Lung (tissue), 12 donors: ENCODE results near the gene MAPKAPK2. TPM values are rescaled to one million over a fixed set of nuclear protein-coding genes. Genes with fewer than 3 reads are reported as not detected.

Experiments
- ATAC-seq: fragments of 200-7000 bp; cut with Tn5 transposase; one replicate; pipeline ENCODE4 v1.9.1; 2020; ENCODE audit warnings: moderate number of reproducible peaks; ENCODE audit not compliant: insufficient read depth, low FRiP score
- DNase-seq, 3 donors: peaks; one replicate each; pipeline ENCODE4 v3.0.0-alpha.2; 2013 to 2017
- H3K27ac ChIP-seq, 2 donors: one replicate each; pipeline ENCODE4 v1.5.1; 2013; ENCODE audit warnings: mild to moderate bottlenecking in 2 of 2, moderate library complexity in 2 of 2, control low read depth in 1 of 2, inconsistent platforms in 1 of 2, low read depth in 1 of 2, low read length in 1 of 2
- H3K27me3 ChIP-seq, 3 donors: one replicate each; pipeline ENCODE4 v1.5.1; 2013; ENCODE audit warnings: low read length in 2 of 3; ENCODE audit not compliant: control insufficient read depth in 3 of 3, insufficient read depth in 3 of 3
- H3K36me3 ChIP-seq, 4 donors: one replicate each; pipeline ENCODE4 v1.5.1; 2013; ENCODE audit warnings: low read length in 4 of 4, mild to moderate bottlenecking in 1 of 4, moderate library complexity in 1 of 4; ENCODE audit not compliant: control insufficient read depth in 4 of 4, insufficient read depth in 4 of 4
- H3K4me1 ChIP-seq, 5 donors: one replicate each; pipeline ENCODE4 v1.5.1; 2013; ENCODE audit warnings: low read length in 5 of 5, mild to moderate bottlenecking in 2 of 5, moderate library complexity in 1 of 5; ENCODE audit not compliant: control insufficient read depth in 5 of 5, insufficient read depth in 5 of 5
- H3K4me3 ChIP-seq: one replicate; pipeline ENCODE4 v1.5.1; 2013; ENCODE audit warnings: mild to moderate bottlenecking, control low read depth, moderate library complexity
- H3K9ac ChIP-seq, 2 donors: one replicate each; pipeline ENCODE4 v1.5.1; 2013; ENCODE audit warnings: low read length in 2 of 2, control low read depth in 1 of 2; ENCODE audit not compliant: insufficient read depth in 1 of 2
- H3K9me3 ChIP-seq, 4 donors: one replicate each; pipeline ENCODE4 v1.5.1; 2013; ENCODE audit warnings: low read length in 3 of 4, mild to moderate bottlenecking in 1 of 4, moderate library complexity in 1 of 4; ENCODE audit not compliant: control insufficient read depth in 4 of 4, insufficient read depth in 3 of 4
- WGBS, 2 donors: extraction: QIAGEN DNeasy Blood & Tissue Kit; methylation state at CpG; one replicate each; pipeline ENCODE4 v1.1.7; 2013; 5-methylcytosine and 5-hydroxymethylcytosine counted together
- polyA plus RNA-seq, 2 donors: library from polyadenylated mRNA; stranded (reverse); fragments of 200-250 nt; gene quantifications; one replicate each; pipeline ENCODE4 v1.2.1, GENCODE V29; 2013
- total RNA-seq, 2 donors: library from RNA; depleted of rRNA in 1 of 2; stranded (reverse); fragments of >200 nt in 1 of 2; gene quantifications; one replicate each; pipeline ENCODE4 v1.2.1, GENCODE V29; 2014 to 2021
- TF ChIP-seq, protein P1 (sequence below): IDR thresholded peaks from 2 replicates; pipeline ENCODE4 v1.5.1; 2012; ENCODE audit warnings: mild to moderate bottlenecking; ENCODE audit errors: control extremely low read depth, extremely low read depth
- donor health status: control.
- donor health status: control.
- donor health status: Bipolar disorder and iron deficiency.
- donor health status: healthy.
- donor health status: DM: yes; HTN: yes; CAD: no.

Gene MAPKAPK2
- total and polyA plus RNA-seq, 4 donors: 35.8 to 116 (median 75.1) TPM

DNA sequence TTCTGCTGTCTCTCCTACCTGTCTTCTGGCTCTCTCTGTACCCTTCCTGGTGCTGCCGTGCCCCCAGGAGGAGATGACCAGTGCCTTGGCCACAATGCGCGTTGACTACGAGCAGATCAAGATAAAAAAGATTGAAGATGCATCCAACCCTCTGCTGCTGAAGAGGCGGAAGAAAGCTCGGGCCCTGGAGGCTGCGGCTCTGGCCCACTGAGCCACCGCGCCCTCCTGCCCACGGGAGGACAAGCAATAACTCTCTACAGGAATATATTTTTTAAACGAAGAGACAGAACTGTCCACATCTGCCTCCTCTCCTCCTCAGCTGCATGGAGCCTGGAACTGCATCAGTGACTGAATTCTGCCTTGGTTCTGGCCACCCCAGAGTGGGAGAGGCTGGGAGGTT is 47.8 kb downstream of the MAPKAPK2 start:
- DNase-seq: no peak
- no peak overlapping the region for H3K4me3 ChIP-seq
- H3K9ac ChIP-seq: no peak overlapping the region
- TF ChIP-seq, protein P1, sequence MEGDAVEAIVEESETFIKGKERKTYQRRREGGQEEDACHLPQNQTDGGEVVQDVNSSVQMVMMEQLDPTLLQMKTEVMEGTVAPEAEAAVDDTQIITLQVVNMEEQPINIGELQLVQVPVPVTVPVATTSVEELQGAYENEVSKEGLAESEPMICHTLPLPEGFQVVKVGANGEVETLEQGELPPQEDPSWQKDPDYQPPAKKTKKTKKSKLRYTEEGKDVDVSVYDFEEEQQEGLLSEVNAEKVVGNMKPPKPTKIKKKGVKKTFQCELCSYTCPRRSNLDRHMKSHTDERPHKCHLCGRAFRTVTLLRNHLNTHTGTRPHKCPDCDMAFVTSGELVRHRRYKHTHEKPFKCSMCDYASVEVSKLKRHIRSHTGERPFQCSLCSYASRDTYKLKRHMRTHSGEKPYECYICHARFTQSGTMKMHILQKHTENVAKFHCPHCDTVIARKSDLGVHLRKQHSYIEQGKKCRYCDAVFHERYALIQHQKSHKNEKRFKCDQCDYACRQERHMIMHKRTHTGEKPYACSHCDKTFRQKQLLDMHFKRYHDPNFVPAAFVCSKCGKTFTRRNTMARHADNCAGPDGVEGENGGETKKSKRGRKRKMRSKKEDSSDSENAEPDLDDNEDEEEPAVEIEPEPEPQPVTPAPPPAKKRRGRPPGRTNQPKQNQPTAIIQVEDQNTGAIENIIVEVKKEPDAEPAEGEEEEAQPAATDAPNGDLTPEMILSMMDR: no peak
- no peaks in the 10 kb centered on the region for H3K9me3 ChIP-seq
- peaks cover 0 to 6% (median 0%) of the 10 kb centered on the region in 5 donors for H3K4me1 ChIP-seq
- ATAC-seq: no peak
- H3K27me3 ChIP-seq: no peaks in the 10 kb centered on the region
- 91 to 94% methylated on average over 11 of the region's 11 CpGs for WGBS, 2 donors
- no peak overlapping the region for H3K27ac ChIP-seq
- H3K36me3 ChIP-seq: peaks cover 16 to 60% (median 27%) of the 10 kb centered on the region in 4 donors

DNA sequence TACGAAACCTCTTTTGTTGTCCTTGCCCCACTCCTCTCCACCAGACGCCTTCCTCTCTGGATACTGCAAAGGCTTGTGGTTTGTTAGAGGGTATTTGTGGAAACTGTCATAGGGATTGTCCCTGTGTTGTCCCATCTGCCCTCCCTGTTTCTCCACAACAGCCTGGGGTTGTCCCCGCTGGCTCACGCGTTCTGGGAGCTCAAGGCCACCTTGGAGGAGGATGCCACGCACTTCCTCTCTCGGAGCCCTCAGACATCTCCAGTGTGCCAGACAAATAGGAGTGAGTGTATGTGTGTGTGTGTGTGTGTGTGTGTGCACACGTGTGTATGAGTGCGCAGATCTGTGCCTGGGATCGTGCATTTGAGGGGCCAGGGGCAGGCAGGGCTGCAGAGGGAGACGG is 48.3 kb downstream of the MAPKAPK2 start:
- no peak overlapping the region for H3K4me3 ChIP-seq
- DNase-seq (no peak), ATAC-seq (no peak)
- no peaks in the 10 kb centered on the region for H3K9me3 ChIP-seq
- H3K4me1 ChIP-seq: peaks cover 0 to 3% (median 0%) of the 10 kb centered on the region in 5 donors
- WGBS, 2 donors: 81% methylated on average over 11 of the region's 11 CpGs
- TF ChIP-seq, protein P1: no peak
- H3K27ac ChIP-seq: no peak overlapping the region
- H3K9ac ChIP-seq: no peak overlapping the region
- H3K36me3 ChIP-seq: peaks cover 16 to 60% (median 27%) of the 10 kb centered on the region in 4 donors
- no peaks in the 10 kb centered on the region for H3K27me3 ChIP-seq

DNA sequence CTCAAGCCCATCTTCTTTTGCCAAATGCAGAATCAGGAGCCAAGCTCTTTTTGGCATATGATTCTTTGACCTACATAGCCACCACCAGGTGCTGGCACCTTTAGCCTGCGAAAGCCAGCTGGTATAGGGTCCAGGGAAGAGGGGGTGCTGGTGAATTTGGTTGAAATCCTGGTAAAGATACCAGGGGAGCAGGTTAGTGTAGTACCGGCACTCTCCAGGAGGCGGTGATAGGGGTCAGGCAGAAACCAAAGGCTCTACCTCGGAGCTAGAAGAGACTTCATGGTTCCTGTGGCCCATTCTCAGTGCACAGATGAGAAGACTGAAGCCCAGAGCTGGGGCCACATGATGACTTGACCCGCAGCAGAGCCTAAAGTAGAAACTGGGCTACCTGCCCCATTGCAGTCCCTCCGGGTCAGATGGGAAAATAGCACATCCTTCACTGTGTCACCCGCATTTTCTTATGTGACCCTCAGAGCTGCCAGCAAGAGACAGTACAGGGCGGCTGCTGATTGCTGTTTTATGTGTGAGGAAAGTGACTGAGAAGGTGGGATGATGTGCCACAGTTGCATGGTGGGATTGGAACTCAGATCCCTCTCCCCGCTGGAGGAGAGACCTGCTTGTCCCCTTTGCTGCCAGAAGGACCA is 49.9 kb downstream of the MAPKAPK2 start:
- Histone ChIP-seq H3K9me3 (no peaks in the 10 kb centered on the region), H3K4me1 (peaks cover 0 to 6% (median 0%) of the 10 kb centered on the region in 5 donors), H3K9ac (no peak overlapping the region), H3K27me3 (no peaks in the 10 kb centered on the region), H3K4me3 (no peak overlapping the region), H3K36me3 (peaks cover 13 to 52% (median 24%) of the 10 kb centered on the region in 4 donors), H3K27ac (peak overlapping the region in 1 of 2 donors; percentile 27)
- DNase-seq (peak in 2 of 3 donors; percentile 34 to 55), ATAC-seq (no peak)
- 77 to 79% methylated on average over 9 of the region's 9 CpGs for WGBS, 2 donors
- TF ChIP-seq, protein P1: peak; percentile 44
